DOHH2 (cell line): Measurements from ENCODE around the gene USHBP1.
A peak's percentile ranks its signal among the peaks of the same experiment; 100 is the strongest.

Source experiments
- H3F3A ChIP-seq: fragments of 200-600 bp; sonication (generic), shearing (Covaris generic); 2 replicates; pipeline ENCODE4 v1.6.0; 2016; ENCODE audit warnings: antibody characterized with exemption, mild to moderate bottlenecking; ENCODE audit not compliant: control insufficient read depth, insufficient read depth
- H3K27ac ChIP-seq: fragments of 200-600 bp; sonication (generic); 2 replicates; pipeline ENCODE4 v1.5.1; 2014; ENCODE audit warnings: low read depth, mild to moderate bottlenecking, low read length, moderate library complexity
- H3K27me3 ChIP-seq: fragments of 200-600 bp; sonication (generic); 2 replicates; pipeline ENCODE4 v1.6.1; 2014; ENCODE audit warnings: mild to moderate bottlenecking, low read length, mixed read lengths; ENCODE audit not compliant: control insufficient read depth
- H3K36me3 ChIP-seq: fragments of 200-600 bp; sonication (generic); 2 replicates; pipeline ENCODE4 v1.6.1; 2014; ENCODE audit warnings: mild to moderate bottlenecking, low read length, moderate library complexity, mixed read lengths; ENCODE audit not compliant: control insufficient read depth
- H3K4me1 ChIP-seq: fragments of 200-600 bp; sonication (generic); 2 replicates; pipeline ENCODE4 v1.6.1; 2014; ENCODE audit warnings: mild to moderate bottlenecking, low read length, mixed read lengths; ENCODE audit not compliant: control insufficient read depth
- H3K4me2 ChIP-seq: fragments of 200-600 bp; sonication (generic); 2 replicates; pipeline ENCODE4 v1.6.0; 2014; ENCODE audit warnings: mild to moderate bottlenecking, low read length, moderate library complexity
- H3K4me3 ChIP-seq: fragments of 200-600 bp; sonication (generic); 2 replicates; pipeline ENCODE4 v1.5.1; 2014; ENCODE audit warnings: mild to moderate bottlenecking, low read length, mixed read lengths
- H3K79me2 ChIP-seq: fragments of 200-600 bp; sonication (generic); 2 replicates; pipeline ENCODE4 v1.6.1; 2014; ENCODE audit warnings: mild to moderate bottlenecking, low read length, mixed read lengths; ENCODE audit not compliant: control insufficient read depth
- H3K9me2 ChIP-seq: fragments of 200-600 bp; sonication (generic); replicated peaks from 2 replicates; pipeline ENCODE4 v1.6.1; 2014; ENCODE audit warnings: mild to moderate bottlenecking, low read length, mixed read lengths; ENCODE audit not compliant: control insufficient read depth
- H3K9me3 ChIP-seq: fragments of 200-600 bp; sonication (generic); 2 replicates; pipeline ENCODE4 v1.6.1; 2014; ENCODE audit warnings: antibody characterized with exemption, low read length, mixed read lengths; ENCODE audit not compliant: control insufficient read depth, insufficient read depth
- H4K20me1 ChIP-seq: fragments of 200-600 bp; sonication (generic); 2 replicates; pipeline ENCODE4 v1.6.0; 2014; ENCODE audit warnings: low read depth, mild to moderate bottlenecking, antibody characterized with exemption, low read length, moderate library complexity; ENCODE audit not compliant: control insufficient read depth, insufficient read depth
- EZH2phosphoT487 ChIP-seq: fragments of 200-600 bp; sonication (generic); IDR thresholded peaks from 2 replicates; pipeline ENCODE4 v1.6.1; 2017; ENCODE audit warnings: borderline replicate concordance, mild to moderate bottlenecking, antibody characterized with exemption, low read length, moderate library complexity, mixed read lengths
- TF ChIP-seq, protein P1 (sequence below): fragments of 200-600 bp; sonication (generic); IDR thresholded peaks from one replicate; pipeline ENCODE4 v1.5.1; 2014; ENCODE audit warnings: antibody characterized with exemption, mild to moderate bottlenecking, low read depth, low read length; ENCODE audit not compliant: poor library complexity, severe bottlenecking

USHBP1 gene

DNA sequence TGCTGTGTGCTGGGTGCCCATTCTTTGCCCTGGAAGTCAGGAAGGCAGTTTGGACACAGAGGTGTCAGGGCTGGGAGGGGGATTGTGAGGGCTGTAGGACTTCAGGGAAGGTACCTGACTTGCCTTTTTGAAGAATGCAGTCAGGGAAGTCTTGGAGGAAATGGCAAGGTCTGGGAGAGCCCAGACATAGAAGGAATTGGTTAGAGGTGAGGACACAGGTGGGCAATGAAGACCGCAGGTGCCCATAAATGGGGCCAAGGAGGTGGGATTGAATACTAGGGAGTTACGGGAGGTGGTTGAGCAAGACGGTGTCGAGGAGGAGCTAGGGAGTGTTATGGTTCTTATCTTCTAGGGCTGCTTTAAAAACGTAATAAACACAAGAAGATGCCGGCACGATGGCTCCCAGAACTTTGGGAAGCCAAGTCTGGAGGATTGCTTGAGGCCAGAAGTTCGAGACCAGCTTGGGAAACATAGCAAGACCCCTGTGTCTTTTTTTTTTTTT is 43.4 kb upstream of the USHBP1 start:
- Histone ChIP-seq H3K4me2 (peak overlapping the region; percentile 86; the same call in 1 of the 2 replicates), H3K36me3 (peaks cover 30% of the 10 kb centered on the region), H3K27me3 (no peaks in the 10 kb centered on the region), H3K4me3 (no peak overlapping the region), H4K20me1 (peaks cover 9% of the 10 kb centered on the region; the same call in 1 of the 2 replicates), H3F3A (peaks cover 6% of the 10 kb centered on the region), H3K27ac (no peak overlapping the region), H3K79me2 (peaks cover 58% of the 10 kb centered on the region), H3K9me3 (no peaks in the 10 kb centered on the region), H3K9me2 (no peaks in the 10 kb centered on the region), H3K4me1 (peaks cover 41% of the 10 kb centered on the region)
- TF ChIP-seq EZH2phosphoT487 = no peak
- TF ChIP-seq, protein P1, sequence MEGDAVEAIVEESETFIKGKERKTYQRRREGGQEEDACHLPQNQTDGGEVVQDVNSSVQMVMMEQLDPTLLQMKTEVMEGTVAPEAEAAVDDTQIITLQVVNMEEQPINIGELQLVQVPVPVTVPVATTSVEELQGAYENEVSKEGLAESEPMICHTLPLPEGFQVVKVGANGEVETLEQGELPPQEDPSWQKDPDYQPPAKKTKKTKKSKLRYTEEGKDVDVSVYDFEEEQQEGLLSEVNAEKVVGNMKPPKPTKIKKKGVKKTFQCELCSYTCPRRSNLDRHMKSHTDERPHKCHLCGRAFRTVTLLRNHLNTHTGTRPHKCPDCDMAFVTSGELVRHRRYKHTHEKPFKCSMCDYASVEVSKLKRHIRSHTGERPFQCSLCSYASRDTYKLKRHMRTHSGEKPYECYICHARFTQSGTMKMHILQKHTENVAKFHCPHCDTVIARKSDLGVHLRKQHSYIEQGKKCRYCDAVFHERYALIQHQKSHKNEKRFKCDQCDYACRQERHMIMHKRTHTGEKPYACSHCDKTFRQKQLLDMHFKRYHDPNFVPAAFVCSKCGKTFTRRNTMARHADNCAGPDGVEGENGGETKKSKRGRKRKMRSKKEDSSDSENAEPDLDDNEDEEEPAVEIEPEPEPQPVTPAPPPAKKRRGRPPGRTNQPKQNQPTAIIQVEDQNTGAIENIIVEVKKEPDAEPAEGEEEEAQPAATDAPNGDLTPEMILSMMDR = no peak

DNA sequence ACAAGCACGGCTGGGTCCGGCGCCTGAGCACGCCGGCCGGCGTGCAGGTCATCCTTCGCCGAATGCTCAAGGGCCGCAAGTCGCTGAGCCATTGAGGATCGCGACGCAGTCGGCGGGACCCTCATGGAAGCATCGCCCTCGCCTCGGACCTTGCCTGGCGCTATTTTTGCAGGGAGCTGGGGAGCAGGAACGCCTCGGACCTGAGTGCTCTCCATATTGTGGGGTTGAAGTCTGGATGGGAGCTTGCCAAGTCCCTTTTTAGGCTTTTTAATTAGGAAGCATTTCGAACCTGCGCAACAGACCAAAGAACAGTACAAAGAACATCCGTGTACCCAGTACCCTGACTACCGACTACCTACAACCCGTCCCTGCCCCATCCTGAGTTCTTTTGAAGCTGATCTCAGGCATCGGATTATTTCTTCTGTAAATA is 41.8 kb upstream of the USHBP1 start:
- H3K27ac ChIP-seq = peak overlapping the region; percentile 72
- H3K4me2 ChIP-seq = peak overlapping the region; percentile 86
- H3K36me3 ChIP-seq = peaks cover 19% of the 10 kb centered on the region
- H4K20me1 ChIP-seq = peaks cover 9% of the 10 kb centered on the region; the same call in 1 of the 2 replicates
- no peaks in the 10 kb centered on the region for H3K9me2 ChIP-seq
- peaks cover 52% of the 10 kb centered on the region for H3K4me1 ChIP-seq
- no peaks in the 10 kb centered on the region for H3K27me3 ChIP-seq
- H3K9me3 ChIP-seq = no peaks in the 10 kb centered on the region
- no peak for TF ChIP-seq EZH2phosphoT487
- TF ChIP-seq, protein P1 = no peak
- peak overlapping the region; percentile 89 for H3K4me3 ChIP-seq
- H3K79me2 ChIP-seq = peaks cover 41% of the 10 kb centered on the region
- H3F3A ChIP-seq = peaks cover 6% of the 10 kb centered on the region

DNA sequence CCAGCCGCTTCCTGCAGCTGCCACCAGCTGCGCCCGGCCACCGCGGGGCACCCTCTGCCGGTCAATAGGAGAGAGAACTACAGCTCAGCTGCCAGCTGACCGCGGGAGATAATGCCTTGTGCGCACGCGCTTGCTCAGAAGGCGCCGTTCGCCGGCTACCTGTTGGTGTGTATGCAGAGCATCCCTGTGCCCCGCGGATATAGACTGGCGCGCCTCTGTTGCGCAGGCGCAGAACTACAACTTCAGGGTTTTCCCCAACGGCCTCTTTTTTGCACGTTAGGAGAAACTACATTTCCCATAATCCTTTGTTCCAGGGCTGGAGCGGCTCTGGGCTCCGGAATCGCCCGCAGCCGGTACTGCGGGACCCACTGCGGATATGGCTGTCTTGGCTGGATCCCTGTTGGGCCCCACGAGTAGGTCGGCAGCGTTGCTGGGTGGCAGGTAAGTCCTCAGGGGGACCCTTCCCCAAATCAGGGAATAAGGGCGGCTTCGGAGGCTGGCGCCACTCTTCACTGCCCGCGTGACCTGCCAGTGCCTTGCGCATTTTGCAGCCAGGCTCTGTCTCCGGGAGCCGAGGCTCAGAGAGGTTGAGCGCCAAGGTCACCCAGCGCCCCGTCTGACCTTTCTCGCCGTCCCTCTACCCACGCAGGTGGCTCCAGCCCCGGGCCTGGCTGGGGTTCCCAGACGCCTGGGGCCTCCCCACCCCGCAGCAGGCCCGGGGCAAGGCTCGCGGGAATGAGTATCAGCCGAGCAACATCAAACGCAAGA is 41.2 kb upstream of the USHBP1 start, which contains the start of gene MRPL34:
Gene MRPL34 (plus strand): TSS at position 356 of the 768 bp plus-strand sequence. CDS start 21 bp downstream, at position 377.
- Histone ChIP-seq H4K20me1 (peaks cover 8% of the 10 kb centered on the region; the same call in 1 of the 2 replicates), H3K4me1 (peaks cover 49% of the 10 kb centered on the region), H3K9me2 (no peaks in the 10 kb centered on the region), H3K79me2 (peaks cover 35% of the 10 kb centered on the region), H3K4me2 (peak within 1 kb of the TSS; percentile 86), H3F3A (peaks cover 6% of the 10 kb centered on the region), H3K4me3 (peak within 1 kb of the TSS; percentile 89), H3K36me3 (peaks cover 19% of the 10 kb centered on the region), H3K27me3 (no peaks in the 10 kb centered on the region), H3K27ac (peak within 1 kb of the TSS; percentile 72), H3K9me3 (no peaks in the 10 kb centered on the region)
- TF ChIP-seq, protein P1 = peak; percentile 78
- no peak for TF ChIP-seq EZH2phosphoT487
